A549 treated with AZD9567 at 1 μM for 4 hours (cell line): ENCODE data around the gene PSMD8. TPM values are rescaled to one million over a fixed set of nuclear protein-coding genes. Genes with fewer than 3 reads are reported as not detected.

ENCODE experiments used
- total RNA-seq: library from RNA; stranded (reverse); fragments of 200-300 nt; extraction: Qiagen RNA extraction; gene quantifications from 5 replicates; pipeline ENCODE4 v1.2.3, GENCODE V29; 2022; ENCODE audit not compliant: insufficient read depth

The PSMD8 gene
- total RNA-seq, result 473 to 538 TPM (median 504 TPM) in 5 replicates

GRCh38 chr19:38374332-38375097 is at the start of gene PSMD8:
Gene PSMD8 (plus strand): TSS chr19:38374571. CDS start chr19:38374602, 31 bp downstream.

GRCh38 chr19:38387550-38388348 is 13.4 kb downstream of the PSMD8 start, which contains the start of gene GGN:
Gene GGN (minus strand): TSS chr19:38388034. CDS start chr19:38387261, 773 bp downstream.

GRCh38 chr19:38388349-38389100 is 14.2 kb downstream of the PSMD8 start, which contains the start of gene SPRED3:
Gene SPRED3 (plus strand): TSS chr19:38388697. CDS start chr19:38390303, 1,606 bp downstream.

GRCh38 chr19:38402967-38403674 is 28.8 kb downstream of the PSMD8 start, which contains the start of gene FAM98C:
Gene FAM98C (plus strand): TSS chr19:38403093. CDS start chr19:38403154, 61 bp downstream.

GRCh38 chr19:38425810-38426466 is 51.6 kb downstream of the PSMD8 start, which contains the start of gene RASGRP4:
Gene RASGRP4 (minus strand): TSS chr19:38426219. CDS start chr19:38426091, 128 bp downstream.

GRCh38 chr19:38433268-38433733 is 58.9 kb downstream of the PSMD8 start, which contains the start of gene RYR1:
Gene RYR1 (plus strand): TSS chr19:38433691. CDS start chr19:38433830, 139 bp downstream.

Other genes starting within 250 kb of the PSMD8 start
- gene DPF1, start 150.3 kb upstream of the PSMD8 start, total RNA-seq, result 3.9 to 5.4 TPM (median 4.7 TPM) in 5 replicates
- 54.7 to 110 TPM (median 98.3 TPM) in 5 replicates for gene PPP1R14A, start 118.2 kb upstream of the PSMD8 start, total RNA-seq
- gene SPINT2, start 110.0 kb upstream of the PSMD8 start, total RNA-seq, result 239 to 344 TPM (median 322 TPM) in 5 replicates
- gene C19orf33, start 70.3 kb upstream of the PSMD8 start, total RNA-seq, result 638 to 747 TPM (median 679 TPM) in 5 replicates
- gene YIF1B, start 58.6 kb upstream of the PSMD8 start, total RNA-seq, result 106 to 136 TPM (median 132 TPM) in 5 replicates
- 4.3 to 7.1 TPM (median 4.7 TPM) in 5 replicates for gene KCNK6, start 54.7 kb upstream of the PSMD8 start, total RNA-seq
- gene CATSPERG, start 38.7 kb upstream of the PSMD8 start, total RNA-seq, result 1.2 to 1.6 TPM (median 1.4 TPM) in 4 of 5 replicates, not detected in the other
- 0.30 to 0.63 TPM (median 0.43 TPM) in 4 of 5 replicates, not detected in the other for gene GGN, start 13.5 kb downstream of the PSMD8 start, total RNA-seq
- 0.53 to 3.0 TPM (median 2.5 TPM) in 5 replicates for gene SPRED3, start 14.1 kb downstream of the PSMD8 start, total RNA-seq
- 4.7 to 26.7 TPM (median 24.0 TPM) in 5 replicates for gene FAM98C, start 28.5 kb downstream of the PSMD8 start, total RNA-seq
- gene RASGRP4, start 51.6 kb downstream of the PSMD8 start, total RNA-seq, result 0.03 to 0.17 TPM (median 0.11 TPM) in 4 of 5 replicates, not detected in the other
- gene RYR1, start 59.1 kb downstream of the PSMD8 start, total RNA-seq, result 2.8 to 6.2 TPM (median 5.2 TPM) in 5 replicates
- gene MAP4K1, start 243.4 kb downstream of the PSMD8 start, total RNA-seq, result 0.78 to 1.1 TPM (median 1.1 TPM) in 4 of 5 replicates, not detected in the other
- gene EIF3K, start 244.6 kb downstream of the PSMD8 start, total RNA-seq, result 645 to 1,052 TPM (median 725 TPM) in 5 replicates